IMR-90 (cell line): Measurements from ENCODE around the gene ZSCAN31. TPM values are rescaled to one million over a fixed set of nuclear protein-coding genes. Genes with fewer than 3 reads are reported as not detected.

Experiments used
- ATAC-seq: fragments of 200-7000 bp; cut with Tn5 transposase; 2 replicates; pipeline ENCODE4 v1.9.1; 2020; ENCODE audit warnings: low read depth, mild to moderate bottlenecking, moderate library complexity
- BruUV-seq: library from RNA; stranded (reverse); fragments of 400-500 nt; replicated peaks from 2 replicates; lab custom pipeline; 2021; lab: Mats Ljungman, UMichigan
- CTCF ChIA-PET: fragments of 300-600 bp; formaldehyde crosslinking; extraction: SDS; loops from one replicate; lab custom pipeline; 2021; ENCODE audit warnings: antibody characterized with exemption; lab: Yijun Ruan, JAX
- POLR2A ChIA-PET: fragments of 300-600 bp; sonication (Branson Sonifier 250); formaldehyde crosslinking; loops from one replicate; lab custom pipeline; 2022; ENCODE audit warnings: antibody characterized with exemption; ENCODE audit not compliant: unreplicated experiment; lab: Charles Lee
- DNase-seq: peaks from one replicate; pipeline ENCODE4 v3.0.0; 2013
- H2AFZ ChIP-seq: replicated peaks from 2 replicates; pipeline ENCODE3; 2013; ENCODE audit warnings: low read length, mild to moderate bottlenecking; ENCODE audit not compliant: poor library complexity
- H2AK5ac ChIP-seq: 2 replicates; pipeline ENCODE4 v1.6.1; 2013; ENCODE audit warnings: low read depth, low read length, inconsistent platforms
- H2AK9ac ChIP-seq: replicated peaks from 2 replicates; pipeline ENCODE3; 2013; ENCODE audit warnings: mild to moderate bottlenecking, low read depth, low read length, moderate library complexity; ENCODE audit not compliant: poor library complexity
- H2BK120ac ChIP-seq: 2 replicates; pipeline ENCODE4 v1.6.1; 2013; ENCODE audit warnings: low read depth, low read length, inconsistent platforms
- H2BK15ac ChIP-seq: 3 replicates; pipeline ENCODE4 v1.6.1; 2013; ENCODE audit warnings: low read depth, low read length, inconsistent platforms
- H2BK20ac ChIP-seq: 2 replicates; pipeline ENCODE4 v1.6.1; 2013; ENCODE audit warnings: low read depth, mild to moderate bottlenecking, inconsistent platforms, low read length, moderate library complexity
- H2BK5ac ChIP-seq: 2 replicates; pipeline ENCODE4 v1.6.1; 2013; ENCODE audit warnings: mild to moderate bottlenecking, low read depth, low read length, inconsistent platforms; ENCODE audit not compliant: poor library complexity, severe bottlenecking
- H3K14ac ChIP-seq: replicated peaks from 2 replicates; pipeline ENCODE4 v1.6.1; 2013; ENCODE audit warnings: low read depth, low read length, inconsistent platforms
- H3K18ac ChIP-seq: 2 replicates; pipeline ENCODE4 v1.6.1; 2013; ENCODE audit warnings: low read depth, low read length, control low read depth
- H3K23ac ChIP-seq: 2 replicates; pipeline ENCODE4 v1.6.1; 2013; ENCODE audit warnings: low read depth, low read length, inconsistent platforms
- H3K27ac ChIP-seq: 2 replicates; pipeline ENCODE4 v1.5.1; 2013; ENCODE audit warnings: mild to moderate bottlenecking, control low read depth, low read length; ENCODE audit not compliant: insufficient read depth
- H3K27me3 ChIP-seq: 2 replicates; pipeline ENCODE4 v1.6.1; 2013; ENCODE audit warnings: low read length; ENCODE audit not compliant: control insufficient read depth, insufficient read depth
- H3K36me3 ChIP-seq: 2 replicates; pipeline ENCODE4 v1.6.1; 2013; ENCODE audit warnings: low read length, mixed read lengths; ENCODE audit not compliant: control insufficient read depth, insufficient read depth
- H3K4ac ChIP-seq: 2 replicates; pipeline ENCODE4 v1.6.1; 2013; ENCODE audit warnings: low read depth, low read length, inconsistent platforms
- H3K4me1 ChIP-seq: 2 replicates; pipeline ENCODE4 v1.6.1; 2013; ENCODE audit warnings: low read length, mixed read lengths; ENCODE audit not compliant: control insufficient read depth, insufficient read depth
- H3K4me2 ChIP-seq: 2 replicates; pipeline ENCODE4 v1.6.1; 2013; ENCODE audit warnings: low read depth, mild to moderate bottlenecking, control low read depth, low read length, moderate library complexity
- H3K4me3 ChIP-seq: 2 replicates; pipeline ENCODE4 v1.5.1; 2013; ENCODE audit warnings: low read depth, mild to moderate bottlenecking, control low read depth, low read length, moderate library complexity; ENCODE audit not compliant: insufficient read depth
- H3K56ac ChIP-seq: 2 replicates; pipeline ENCODE4 v1.6.1; 2013; ENCODE audit warnings: low read length, inconsistent platforms; ENCODE audit not compliant: insufficient read depth; ENCODE audit errors: extremely low read depth
- H3K79me1 ChIP-seq, 2 experiments: 2 replicates each; pipeline ENCODE4 v1.6.1; 2013; ENCODE audit warnings: low read length in 2 of 2, inconsistent platforms in 1 of 2, low read depth in 1 of 2
- H3K9ac ChIP-seq: 2 replicates; pipeline ENCODE4 v1.6.1; 2013; ENCODE audit warnings: low read depth, low read length, control low read depth
- H3K9me1 ChIP-seq: 2 replicates; pipeline ENCODE4 v1.6.1; 2013; ENCODE audit warnings: low read length, inconsistent platforms; ENCODE audit not compliant: insufficient read depth
- H3K9me3 ChIP-seq: 2 replicates; pipeline ENCODE4 v1.6.1; 2013; ENCODE audit warnings: low read length; ENCODE audit not compliant: control insufficient read depth, insufficient read depth
- H4K20me1 ChIP-seq: 2 replicates; pipeline ENCODE4 v1.6.1; 2013; ENCODE audit warnings: low read length, inconsistent platforms; ENCODE audit not compliant: insufficient read depth
- H4K5ac ChIP-seq: 2 replicates; pipeline ENCODE4 v1.6.1; 2013; ENCODE audit warnings: mild to moderate bottlenecking, low read depth, low read length, control low read depth
- H4K8ac ChIP-seq, 2 experiments: 2 replicates each; pipeline ENCODE4 v1.6.1; 2013; ENCODE audit warnings: low read depth in 2 of 2, low read length in 2 of 2, control low read depth in 1 of 2, inconsistent platforms in 1 of 2
- H4K91ac ChIP-seq: 2 replicates; pipeline ENCODE4 v1.6.1; 2013; ENCODE audit warnings: low read depth, low read length, inconsistent platforms; ENCODE audit not compliant: insufficient read depth
- BHLHE40 ChIP-seq: fragments of 150-350 bp; IDR thresholded peaks from 2 replicates; pipeline ENCODE4 v1.6.1; 2016; ENCODE audit warnings: mild to moderate bottlenecking, low read depth, low read length
- MAZ ChIP-seq: IDR thresholded peaks from 2 replicates; pipeline ENCODE4 v1.6.1; 2012; ENCODE audit warnings: low read depth, mild to moderate bottlenecking, low read length, improper control_type of control experiment, moderate library complexity, borderline replicate concordance
- NFE2L2 ChIP-seq: fragments of 150-350 bp; IDR thresholded peaks from 2 replicates; pipeline ENCODE4 v1.6.1; 2016; ENCODE audit warnings: low read depth, mild to moderate bottlenecking, low read length
- POLR2A ChIP-seq: IDR thresholded peaks from 2 replicates; pipeline ENCODE4 v1.6.1; 2012; ENCODE audit warnings: mild to moderate bottlenecking, low read depth, low read length
- RAD21 ChIP-seq: IDR thresholded peaks from 2 replicates; pipeline ENCODE4 v1.6.1; 2012; ENCODE audit warnings: low read length, improper control_type of control experiment
- SMC3 ChIP-seq: fragments of 150-350 bp; IDR thresholded peaks from 2 replicates; pipeline ENCODE4 v1.6.1; 2016; ENCODE audit warnings: low read depth, mild to moderate bottlenecking, antibody characterized with exemption, low read length, moderate library complexity
- WGBS, 2 experiments: methylation state at CpG; one replicate each; pipeline versions ENCODE4 v1.1.5 to v1.1.7; 2013; ENCODE audit warnings: missing lambda C conversion rate in 2 of 2; ENCODE audit not compliant: insufficient read length in 1 of 2; ENCODE audit errors: extremely low coverage in 2 of 2; 5-methylcytosine and 5-hydroxymethylcytosine counted together
- dilution Hi-C: fragments of 300-500 bp; cut with HindIII; formaldehyde crosslinking; loops from one replicate; pipeline ENCODE4 v1.14.3; 2018; ENCODE audit warnings: low sequenced_read_pairs; ENCODE audit not compliant: unreplicated experiment
- in situ Hi-C: fragments of 300-500 bp; cut with MboI; formaldehyde crosslinking; loops from 3 replicates; pipeline ENCODE4 v1.14.3; 2019; ENCODE audit warnings: low sequenced_read_pairs, inconsistent platforms, mixed read lengths
- intact Hi-C: fragments of 100-400 bp; cut with micrococcal nuclease; formaldehyde crosslinking; loops from 2 replicates; pipeline ENCODE4 v1.10.0; 2022
- polyA plus RNA-seq, 3 experiments: library from polyadenylated mRNA; depleted of rRNA; stranded (reverse); fragments of >200 nt; gene quantifications; 2 replicates each; pipeline ENCODE4 v1.2.3, GENCODE V29; 2012; ENCODE audit warnings: low replicate concordance in 1 of 3
- total RNA-seq: library from RNA; depleted of rRNA; stranded (reverse); fragments of >200 nt; gene quantifications from 2 replicates; pipeline ENCODE4 v1.2.3, GENCODE V29; 2012
- TF ChIP-seq, protein P1 (sequence below): fragments of 150-350 bp; IDR thresholded peaks from 2 replicates; pipeline ENCODE4 v1.6.1; 2017; ENCODE audit warnings: mild to moderate bottlenecking, antibody characterized with exemption, low read length, low read depth
- TF ChIP-seq, protein P2 (sequence below): conservative IDR thresholded peaks from 2 replicates; pipeline ENCODE4 v1.5.1; 2012; ENCODE audit warnings: mild to moderate bottlenecking, low read depth, low read length, improper control_type of control experiment

ZSCAN31 gene
- total and polyA plus RNA-seq, 2 of the 4 experiments (the other 2 are of a cell fraction): 1.4 to 4.7 TPM

DNA sequence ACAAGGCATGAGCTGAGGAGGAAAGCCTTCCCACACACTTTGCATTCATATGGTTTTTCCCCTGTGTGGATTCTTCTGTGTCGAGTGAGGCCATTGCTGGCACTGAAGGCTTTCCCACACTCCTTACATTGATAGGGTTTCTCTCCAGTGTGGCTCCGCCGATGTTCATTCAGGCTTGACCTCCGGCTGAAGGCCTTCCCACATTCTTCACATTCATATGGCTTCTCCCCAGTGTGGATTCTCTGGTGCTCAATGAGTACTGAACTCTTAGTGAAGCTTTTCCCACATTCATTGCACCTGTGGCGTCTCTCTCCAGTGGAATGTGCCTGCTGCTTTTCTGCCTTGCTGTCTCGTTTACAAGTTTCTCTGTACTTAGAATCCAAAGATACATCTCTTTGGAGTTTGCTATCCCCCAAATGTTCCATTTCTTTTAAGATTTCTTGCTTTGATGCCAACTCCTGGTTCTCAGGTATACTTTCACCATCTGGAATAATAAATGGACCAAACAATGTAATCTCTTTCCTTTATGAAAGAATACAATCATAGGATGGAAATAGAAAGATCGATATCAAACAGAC, 9.5 kb downstream of the ZSCAN31 start:
- Histone ChIP-seq H4K20me1 (no peaks in the 10 kb centered on the region), H4K5ac (no peak overlapping the region), H2AK9ac (no peak overlapping the region), H3K4ac (no peak overlapping the region), H3K9me1 (no peaks in the 10 kb centered on the region), H3K4me1 (no peaks in the 10 kb centered on the region), H3K79me1 (no peaks in the 10 kb centered on the region), H2BK15ac (no peak overlapping the region), H2AK5ac (no peak overlapping the region), H3K4me3 (no peak overlapping the region), H3K27ac (no peak overlapping the region), H3K4me2 (no peak overlapping the region), H3K56ac (no peak overlapping the region), H3K18ac (no peak overlapping the region), H4K91ac (no peak overlapping the region), H3K9ac (no peak overlapping the region), H3K14ac (no peak overlapping the region), H3K23ac (no peak overlapping the region), H2BK5ac (no peak overlapping the region), H2AFZ (no peak overlapping the region), H2BK120ac (no peak overlapping the region), H3K9me3 (peaks cover 21% of the 10 kb centered on the region), H3K27me3 (no peaks in the 10 kb centered on the region), H3K36me3 (peaks cover 11% of the 10 kb centered on the region), H2BK20ac (no peak overlapping the region), H4K8ac (no peak overlapping the region)
- intact Hi-C loops (no loop called here), in situ Hi-C loops (no loop called here), dilution Hi-C loops (no loop called here)
- 85% methylated on average over 4 of the region's 7 CpGs; no CpG with 5 or more reads in 1 of the 2 experiments for WGBS, 2 experiments
- no TSS peak for BruUV-seq
- CTCF ChIA-PET: no interaction called here
- DNase-seq (no peak), ATAC-seq (no peak)
- POLR2A ChIA-PET: no interaction called here
- no peak for TF ChIP-seq SMC3
- TF ChIP-seq, protein P1, sequence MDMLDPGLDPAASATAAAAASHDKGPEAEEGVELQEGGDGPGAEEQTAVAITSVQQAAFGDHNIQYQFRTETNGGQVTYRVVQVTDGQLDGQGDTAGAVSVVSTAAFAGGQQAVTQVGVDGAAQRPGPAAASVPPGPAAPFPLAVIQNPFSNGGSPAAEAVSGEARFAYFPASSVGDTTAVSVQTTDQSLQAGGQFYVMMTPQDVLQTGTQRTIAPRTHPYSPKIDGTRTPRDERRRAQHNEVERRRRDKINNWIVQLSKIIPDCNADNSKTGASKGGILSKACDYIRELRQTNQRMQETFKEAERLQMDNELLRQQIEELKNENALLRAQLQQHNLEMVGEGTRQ: no peak
- TF ChIP-seq, protein P2, sequence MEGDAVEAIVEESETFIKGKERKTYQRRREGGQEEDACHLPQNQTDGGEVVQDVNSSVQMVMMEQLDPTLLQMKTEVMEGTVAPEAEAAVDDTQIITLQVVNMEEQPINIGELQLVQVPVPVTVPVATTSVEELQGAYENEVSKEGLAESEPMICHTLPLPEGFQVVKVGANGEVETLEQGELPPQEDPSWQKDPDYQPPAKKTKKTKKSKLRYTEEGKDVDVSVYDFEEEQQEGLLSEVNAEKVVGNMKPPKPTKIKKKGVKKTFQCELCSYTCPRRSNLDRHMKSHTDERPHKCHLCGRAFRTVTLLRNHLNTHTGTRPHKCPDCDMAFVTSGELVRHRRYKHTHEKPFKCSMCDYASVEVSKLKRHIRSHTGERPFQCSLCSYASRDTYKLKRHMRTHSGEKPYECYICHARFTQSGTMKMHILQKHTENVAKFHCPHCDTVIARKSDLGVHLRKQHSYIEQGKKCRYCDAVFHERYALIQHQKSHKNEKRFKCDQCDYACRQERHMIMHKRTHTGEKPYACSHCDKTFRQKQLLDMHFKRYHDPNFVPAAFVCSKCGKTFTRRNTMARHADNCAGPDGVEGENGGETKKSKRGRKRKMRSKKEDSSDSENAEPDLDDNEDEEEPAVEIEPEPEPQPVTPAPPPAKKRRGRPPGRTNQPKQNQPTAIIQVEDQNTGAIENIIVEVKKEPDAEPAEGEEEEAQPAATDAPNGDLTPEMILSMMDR: no peak
- no peak for TF ChIP-seq RAD21
- no peak for TF ChIP-seq POLR2A
- TF ChIP-seq NFE2L2: no peak
- TF ChIP-seq BHLHE40: no peak
- TF ChIP-seq MAZ: no peak
